HG02981 (cell line): ENCODE measurements around the gene ANKRD11.

ENCODE experiments used
- ATAC-seq: cut with Tn5 transposase; IDR thresholded peaks from one replicate; pipeline ENCODE4 v1.9.1; 2021; ENCODE audit warnings: mild to moderate bottlenecking, moderate library complexity; ENCODE audit not compliant: unreplicated experiment

Gene ANKRD11

DNA sequence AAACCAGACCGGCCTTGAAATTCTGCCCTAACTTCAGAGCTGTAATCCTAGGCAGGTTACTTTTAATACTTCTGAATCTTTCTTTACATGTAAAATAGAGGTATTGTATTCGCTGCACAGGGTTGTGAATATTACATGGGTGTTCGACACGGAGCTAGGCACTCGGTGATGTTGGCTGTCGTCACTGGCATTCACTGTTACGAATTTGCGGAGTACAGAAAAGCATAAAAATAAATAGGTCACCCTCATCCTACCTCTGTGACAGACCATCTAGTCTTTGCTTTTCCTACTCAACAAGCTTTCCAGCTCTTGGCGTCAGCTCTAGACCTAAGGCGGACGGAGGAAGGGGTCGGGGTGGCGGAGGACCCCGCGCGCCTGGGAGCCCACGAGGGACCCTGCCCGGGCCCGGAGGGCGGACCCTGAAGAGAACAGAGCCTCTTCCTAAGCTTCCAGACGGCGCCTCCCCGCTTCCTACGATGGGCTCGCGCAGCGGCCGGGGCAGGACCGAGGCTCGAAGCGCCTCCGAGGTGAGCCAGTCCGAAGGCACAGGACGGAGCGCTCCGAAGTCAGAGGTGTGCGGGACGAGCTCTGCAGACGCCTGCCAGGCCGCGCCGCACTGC, 17.0 kb upstream of the ANKRD11 start:
- ATAC-seq = peak; percentile 5

DNA sequence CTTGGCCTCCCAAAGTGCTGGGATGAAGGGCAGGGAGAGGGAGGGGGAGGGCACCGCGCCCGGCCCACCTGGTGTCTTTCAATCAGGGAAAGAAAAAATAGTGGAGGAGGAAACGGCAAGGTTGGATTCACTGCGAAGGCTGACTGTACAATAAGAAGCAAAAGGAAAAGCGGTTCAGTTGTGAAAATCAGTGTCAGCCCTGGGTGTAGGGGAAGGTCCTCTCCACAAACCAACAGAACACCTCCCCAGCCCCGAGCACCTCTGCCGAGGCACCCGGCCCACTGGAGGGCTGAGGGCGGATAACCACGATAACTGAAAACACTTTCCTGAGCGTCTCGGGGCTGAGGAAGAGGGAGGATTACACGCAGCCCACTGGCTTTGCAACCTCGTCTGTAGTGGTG, 16.4 kb upstream of the ANKRD11 start:
- ATAC-seq = no peak

DNA sequence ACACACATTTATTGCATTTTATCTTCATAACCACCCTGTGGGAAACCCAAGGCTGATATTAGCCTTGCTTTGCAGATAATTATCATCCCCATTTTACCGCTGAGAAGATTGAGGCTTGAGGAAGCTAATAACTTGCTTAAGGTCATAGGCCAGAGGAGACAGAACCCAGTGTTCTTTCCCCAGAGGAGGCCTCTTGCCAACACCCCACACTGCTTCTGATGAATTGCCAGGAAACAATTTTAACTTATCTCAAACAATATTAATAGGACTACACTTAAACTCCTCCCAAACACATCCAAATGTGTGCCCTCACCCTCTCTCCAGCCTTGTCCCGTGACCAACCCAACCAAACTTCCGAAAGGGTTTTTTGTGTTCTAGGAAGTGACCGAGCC, 15.7 kb upstream of the ANKRD11 start:
- no peak for ATAC-seq

DNA sequence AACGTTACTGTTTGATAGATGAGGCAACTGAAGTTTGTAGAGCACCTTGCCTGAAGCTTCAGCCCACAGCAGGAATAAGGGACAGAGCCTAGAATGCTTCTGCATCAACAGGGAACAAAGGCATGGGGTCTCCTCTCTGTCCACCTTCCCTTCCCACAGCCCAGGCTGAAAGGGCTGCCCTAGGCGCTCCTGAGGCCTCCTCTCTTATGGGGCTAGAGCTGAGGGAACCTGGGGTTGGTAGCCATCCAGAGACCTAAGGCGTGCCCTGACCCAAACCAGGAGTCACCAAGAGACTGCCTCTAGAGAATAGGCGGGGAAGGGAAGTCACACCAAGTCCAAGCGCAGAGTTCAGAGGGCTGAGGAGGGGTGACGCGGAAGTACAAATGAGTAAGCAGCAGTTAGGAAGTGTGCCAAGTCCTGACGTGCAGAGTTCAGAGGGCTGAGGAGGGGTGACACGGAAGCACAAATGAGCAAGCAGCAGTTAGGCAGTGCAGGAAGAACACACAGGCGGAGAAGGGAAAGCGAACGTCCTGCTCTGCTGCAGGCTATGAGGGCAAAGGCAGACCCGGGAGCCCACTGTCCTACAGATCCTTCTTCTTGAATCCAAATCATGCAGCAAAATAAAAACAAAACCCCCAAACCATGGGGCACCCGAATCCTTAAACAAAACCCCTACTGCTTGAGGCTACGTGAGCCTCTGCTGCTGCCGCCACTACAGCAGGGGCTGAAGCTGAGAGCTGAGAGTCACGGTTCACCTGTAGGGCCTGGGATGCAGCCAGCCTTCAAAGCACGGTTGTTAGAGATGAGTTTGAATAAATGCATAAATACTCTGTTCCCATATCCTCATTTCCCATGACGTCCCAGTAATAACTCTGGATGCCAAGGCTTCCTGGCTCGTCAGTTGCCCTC, 15.1 kb upstream of the ANKRD11 start:
- no peak for ATAC-seq

DNA sequence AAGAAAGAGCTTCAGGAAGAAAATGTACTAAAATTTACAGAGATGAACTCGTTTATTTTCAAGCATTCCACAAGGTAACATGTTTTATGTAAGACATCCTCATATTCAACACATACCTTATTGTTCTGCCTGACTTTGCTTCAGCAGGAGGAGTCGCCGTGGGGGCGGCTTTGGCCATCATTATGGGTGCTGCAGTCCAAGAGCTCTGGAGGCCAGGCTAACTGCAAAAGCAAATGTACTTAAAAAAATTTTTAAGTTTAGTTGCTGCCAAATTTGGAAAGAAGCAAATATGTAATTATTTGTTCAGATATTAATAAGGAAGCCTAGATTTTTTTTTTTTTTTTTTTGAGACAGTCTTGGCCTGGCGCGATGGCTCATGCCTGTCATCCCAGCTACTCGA, 13.7 kb upstream of the ANKRD11 start:
- no peak for ATAC-seq

DNA sequence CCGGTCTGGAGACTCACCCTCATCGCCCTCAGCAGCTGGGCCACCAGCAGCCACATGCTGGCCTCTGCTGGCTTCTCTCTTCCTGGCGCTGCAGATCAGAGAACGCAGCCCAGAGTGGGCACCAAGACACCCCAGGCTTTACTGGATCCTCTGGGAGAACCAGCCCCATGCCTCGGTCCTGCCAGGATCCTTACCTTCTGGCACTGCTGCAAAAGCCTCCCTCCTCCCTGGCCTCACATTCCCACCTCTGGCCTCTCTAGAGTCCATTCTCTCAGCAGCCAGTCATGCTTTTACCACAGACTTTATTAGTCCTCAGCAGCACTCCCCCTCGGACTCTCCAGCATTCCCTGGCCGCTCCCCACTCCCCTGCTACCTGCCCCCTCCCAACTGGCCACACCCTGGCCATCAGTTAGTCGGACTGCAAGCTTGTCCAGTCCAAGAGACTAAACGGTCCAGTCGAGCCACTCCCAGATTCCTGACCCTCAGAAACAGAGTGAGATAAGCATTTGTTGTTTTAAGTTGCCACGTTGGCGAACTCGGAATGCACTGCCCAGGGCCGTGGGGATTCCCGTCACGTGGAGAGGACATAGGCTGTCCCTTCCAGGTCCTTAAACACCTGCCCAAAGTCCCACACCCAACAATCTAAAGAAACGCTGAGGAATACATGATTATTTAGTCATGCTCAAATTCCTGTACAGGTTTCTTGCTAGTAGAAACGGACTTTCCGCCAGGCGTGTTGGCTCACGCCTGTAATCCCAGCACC, 11.9 kb upstream of the ANKRD11 start:
- no peak for ATAC-seq

DNA sequence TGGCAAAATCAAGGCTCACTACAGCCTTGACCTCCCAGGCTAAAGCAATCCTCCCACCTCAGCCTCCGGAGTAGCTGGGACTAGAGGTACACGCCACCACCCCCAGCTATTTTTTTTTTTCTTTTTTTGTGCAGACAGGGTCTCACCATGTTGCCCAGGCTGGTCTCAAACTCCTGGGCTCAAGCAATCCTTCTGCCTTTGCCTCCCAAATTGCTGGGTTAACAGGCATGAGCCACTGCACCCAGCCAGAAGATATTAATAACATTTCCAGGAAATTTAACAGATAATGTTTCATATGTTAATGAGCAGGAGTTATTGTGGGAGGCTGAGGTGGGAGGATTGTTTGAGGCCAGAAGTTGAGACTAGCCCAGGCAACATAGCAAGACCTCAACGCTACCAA, 9.4 kb upstream of the ANKRD11 start:
- ATAC-seq = no peak

DNA sequence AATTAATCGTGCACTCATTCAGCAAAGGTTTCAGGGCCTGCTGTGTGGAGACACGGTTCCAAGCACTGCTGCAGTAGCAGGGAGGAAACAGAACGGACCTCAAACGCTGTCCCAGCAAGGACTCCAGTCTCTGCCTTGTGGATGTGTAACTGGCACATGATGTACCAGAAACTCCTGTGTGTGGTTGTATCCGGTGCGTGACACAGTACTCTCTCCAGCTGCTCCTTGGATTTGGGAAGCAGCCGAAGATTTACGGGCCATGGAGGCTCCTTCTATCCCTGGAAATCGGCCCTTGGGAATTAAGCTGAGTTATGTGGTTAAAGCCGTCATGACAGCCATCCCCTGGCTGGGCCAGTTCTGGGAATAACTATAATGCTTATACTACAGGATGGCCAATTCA, 8.5 kb upstream of the ANKRD11 start:
- ATAC-seq = no peak

DNA sequence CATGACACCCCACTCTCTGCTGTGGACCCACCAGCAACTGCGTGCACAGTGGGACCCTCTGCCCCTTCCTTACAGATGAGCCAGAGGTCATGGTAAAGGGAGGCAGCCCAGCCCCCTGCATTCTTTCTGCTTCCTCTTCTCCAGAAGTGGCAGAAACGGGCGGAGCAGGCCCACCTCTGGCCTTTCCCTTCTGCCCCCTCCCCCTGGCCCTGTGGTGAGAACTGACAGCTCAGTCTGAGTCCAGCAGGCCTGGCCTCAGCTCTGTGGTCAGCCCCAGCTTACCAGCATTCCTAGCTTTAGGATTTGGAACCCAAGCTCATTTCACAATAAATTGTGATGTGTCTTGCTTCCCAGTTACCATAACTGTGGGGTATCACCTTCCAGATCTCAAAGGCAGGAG, 4.8 kb upstream of the ANKRD11 start:
- no peak for ATAC-seq

DNA sequence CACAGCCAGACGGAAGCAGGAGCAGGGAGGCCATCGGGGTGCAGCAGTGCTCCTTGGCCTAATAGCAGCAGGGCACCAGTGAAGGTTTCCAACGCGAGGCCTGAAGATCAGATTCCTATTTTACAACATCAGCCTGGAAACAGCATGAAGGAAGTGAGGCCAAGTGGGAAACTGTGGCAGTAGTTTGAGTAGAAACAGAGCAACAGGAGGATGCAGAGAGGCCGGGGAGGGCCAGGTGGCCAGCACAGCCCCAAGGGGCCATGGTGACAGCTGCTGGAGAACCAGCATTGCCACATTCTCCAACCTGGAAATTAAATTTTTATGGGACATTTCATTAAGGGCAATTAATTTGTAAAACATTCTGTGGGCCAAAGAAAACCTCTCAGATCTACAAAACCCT, 3.4 kb upstream of the ANKRD11 start:
- no peak for ATAC-seq

DNA sequence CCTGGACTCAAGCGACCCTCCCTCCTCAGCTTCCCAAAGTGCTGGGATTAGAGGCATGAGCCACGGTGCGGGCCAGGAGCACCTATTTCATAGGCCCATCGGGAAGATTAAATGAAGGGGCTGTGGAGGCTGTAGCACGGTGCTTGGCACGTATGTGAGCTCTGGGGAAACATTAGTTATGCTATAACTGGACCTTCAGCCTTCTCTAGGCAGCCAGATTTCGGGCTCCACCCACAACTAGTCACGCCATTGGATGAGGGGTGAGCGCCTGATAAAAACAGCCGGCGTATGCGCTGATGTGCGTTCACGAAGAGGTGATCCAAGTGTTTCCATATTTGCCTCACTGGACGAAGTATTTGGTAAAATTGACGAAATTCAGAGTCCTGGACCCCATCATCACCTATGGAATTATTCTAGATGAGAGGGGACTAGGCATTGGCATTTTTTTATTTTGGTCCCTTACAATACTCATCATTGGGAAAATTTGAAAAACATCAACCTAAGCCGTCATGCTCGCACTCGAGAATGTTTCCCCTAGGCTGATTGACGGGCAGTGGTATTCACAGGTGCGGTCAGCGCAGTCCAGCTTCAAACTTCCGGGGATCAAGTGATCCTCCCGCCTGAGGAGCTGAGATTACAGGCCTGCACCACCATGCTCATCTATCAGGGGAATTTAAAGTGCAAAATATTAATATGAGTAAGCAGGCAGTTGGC, 1.8 kb upstream of the ANKRD11 start:
- ATAC-seq = no peak

DNA sequence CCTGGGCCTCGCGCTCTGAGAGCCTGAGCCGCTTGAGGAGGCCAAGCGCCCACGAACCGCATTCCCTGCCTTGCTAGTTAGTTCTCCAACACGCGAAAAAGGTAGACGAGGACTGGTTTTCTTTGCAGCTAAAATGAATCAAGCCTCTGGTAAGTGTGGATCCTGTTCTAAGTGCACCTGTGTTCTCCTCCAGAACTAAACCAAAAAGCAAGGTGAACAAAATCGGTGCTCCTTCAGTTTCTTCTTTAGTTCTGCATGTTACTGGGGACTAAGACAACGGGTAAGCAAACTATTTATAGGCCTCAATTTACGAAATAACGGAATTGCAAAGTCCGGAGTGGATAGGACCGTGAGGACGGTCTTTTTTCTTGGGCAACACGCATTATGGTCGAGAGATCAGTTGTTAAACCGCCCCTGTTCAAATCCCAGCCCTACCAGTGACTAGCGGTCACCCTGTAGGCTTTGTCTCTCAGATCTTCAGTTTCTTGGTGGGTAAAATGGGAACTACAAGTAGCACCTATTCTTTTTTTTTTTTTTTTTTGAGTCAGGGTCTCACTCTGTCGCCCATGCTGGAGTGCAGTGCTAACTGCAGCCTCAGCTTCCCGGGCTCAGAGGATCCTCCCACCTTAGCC, 993 bp upstream of the ANKRD11 start:
- no peak for ATAC-seq

DNA sequence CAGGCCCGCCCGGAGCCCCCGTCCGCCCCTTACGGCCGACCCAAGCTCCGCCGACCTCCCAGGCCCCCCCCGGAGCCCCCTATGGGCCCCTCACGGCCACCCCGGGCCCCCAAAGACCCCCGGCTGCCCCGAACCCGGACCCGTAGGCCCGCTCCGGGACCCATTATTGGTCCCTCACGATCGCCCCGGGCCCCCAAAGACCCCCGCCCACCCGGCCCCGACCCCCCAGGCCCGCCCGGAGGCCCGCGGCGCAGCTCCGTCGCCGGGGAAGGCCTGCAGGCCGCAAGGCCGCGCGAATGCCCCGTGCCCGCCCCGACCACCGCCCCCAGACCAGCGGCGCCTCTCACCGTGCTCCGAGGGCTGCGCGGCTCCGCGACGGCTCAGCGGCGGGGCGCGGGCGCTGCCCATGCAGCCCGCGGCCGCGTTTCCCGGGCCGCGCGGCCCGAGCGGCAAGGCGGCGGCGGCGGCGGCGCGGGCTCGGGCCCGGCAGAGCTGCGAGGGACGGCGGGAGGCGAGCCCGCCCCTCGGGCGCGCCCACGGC, 393 bp downstream of the ANKRD11 start:
- ATAC-seq = no peak

DNA sequence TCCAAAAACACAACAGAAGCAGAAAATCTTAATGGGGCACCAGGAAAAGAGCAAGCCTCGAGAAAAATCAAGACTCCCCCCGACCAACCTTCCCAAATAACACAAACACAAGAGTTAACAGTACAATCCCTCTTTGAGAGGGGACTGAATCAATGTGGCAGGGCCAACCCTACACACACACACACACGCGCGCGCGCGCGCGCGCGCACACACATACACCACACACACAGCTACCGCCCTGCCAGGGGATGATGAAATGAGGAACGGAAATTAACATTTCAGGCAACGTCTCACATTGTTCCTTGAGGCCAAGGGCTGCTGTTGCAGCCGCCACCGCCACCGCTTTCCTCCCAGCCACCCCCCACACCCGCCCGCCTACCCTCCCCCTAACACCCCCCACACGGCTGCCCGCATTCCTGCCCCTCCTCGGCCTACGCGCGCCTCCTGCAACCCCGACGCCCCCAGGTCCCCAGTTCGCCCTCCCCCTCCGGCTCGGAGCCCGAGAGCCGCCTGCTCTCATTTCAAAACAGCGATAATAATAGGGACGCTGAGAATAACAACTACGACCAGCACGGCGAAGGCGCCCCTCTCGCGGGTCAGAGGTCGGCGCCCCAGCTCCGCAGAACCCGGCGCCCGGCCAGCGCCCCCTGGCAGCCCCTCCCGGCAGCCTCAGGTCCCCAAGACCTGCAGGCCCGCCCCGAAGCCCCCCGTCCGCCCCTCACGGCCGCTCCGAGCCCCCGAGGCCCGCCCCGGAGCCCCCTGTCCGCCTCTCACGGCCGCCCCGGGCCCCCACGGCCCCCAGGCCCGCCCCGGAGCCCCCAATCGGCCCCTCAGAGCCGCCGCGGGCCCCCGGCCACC, 1.1 kb downstream of the ANKRD11 start:
- ATAC-seq = peak; percentile 24

DNA sequence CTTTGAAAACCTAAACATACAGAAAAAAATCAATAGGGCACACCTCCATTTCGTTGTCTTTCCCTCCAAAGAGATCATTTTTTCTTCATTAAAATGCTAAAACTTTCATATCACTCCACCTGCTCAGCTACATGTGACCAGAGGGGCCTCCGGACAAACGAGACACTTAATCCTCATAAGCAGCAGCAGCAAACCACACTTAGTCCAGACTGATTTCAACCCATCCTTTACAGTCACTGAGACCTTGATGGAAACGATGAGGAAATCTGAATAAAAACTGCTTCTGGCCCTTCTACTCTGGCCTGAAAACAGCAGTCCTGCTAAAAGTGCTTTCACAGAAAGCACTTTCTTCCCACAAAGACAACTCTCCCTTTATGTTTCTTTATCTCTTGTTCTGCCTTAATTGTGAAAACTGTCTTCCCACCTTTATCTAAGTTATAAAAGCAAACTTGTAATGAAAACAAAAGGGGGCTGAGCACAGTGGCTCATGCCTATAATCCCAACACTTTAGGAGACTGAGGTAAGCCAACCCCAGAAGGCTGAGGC, 4.6 kb downstream of the ANKRD11 start:
- no peak for ATAC-seq

DNA sequence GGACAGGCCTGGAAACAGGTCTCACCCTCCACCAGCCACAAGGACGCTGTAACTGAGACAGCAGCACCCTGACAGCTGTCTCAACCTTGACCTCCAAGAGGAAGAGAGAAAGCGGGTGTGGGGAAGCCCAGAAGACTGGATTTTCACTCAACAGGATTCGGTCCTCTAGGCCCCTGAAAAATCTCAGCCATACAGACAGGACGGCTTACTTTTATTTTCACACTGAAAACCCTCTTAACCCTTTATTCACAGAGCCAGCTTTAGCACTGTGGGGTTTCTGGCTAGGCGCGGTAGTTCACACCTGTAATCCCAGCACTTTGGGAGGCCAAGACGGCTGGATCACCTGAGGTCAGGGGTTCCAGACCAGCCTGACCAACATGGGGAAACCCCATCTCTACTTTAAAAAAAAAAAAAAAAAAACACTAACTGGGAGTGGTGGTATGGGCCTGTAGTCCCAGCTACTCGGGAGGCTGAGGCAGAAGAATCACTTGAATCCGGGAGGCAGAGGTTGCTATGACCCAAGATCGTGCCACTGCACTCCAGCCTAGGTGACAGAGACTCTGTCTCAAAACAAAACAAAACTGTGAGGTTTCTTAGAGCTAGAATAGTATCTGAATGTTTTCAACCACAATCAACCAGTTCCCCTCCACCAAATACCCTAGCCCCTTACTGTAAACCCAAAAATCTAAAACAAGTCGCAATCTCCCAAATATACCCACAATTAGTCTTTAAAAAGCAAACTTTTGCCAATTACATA, 5.3 kb downstream of the ANKRD11 start:
- peak; percentile 49 for ATAC-seq

DNA sequence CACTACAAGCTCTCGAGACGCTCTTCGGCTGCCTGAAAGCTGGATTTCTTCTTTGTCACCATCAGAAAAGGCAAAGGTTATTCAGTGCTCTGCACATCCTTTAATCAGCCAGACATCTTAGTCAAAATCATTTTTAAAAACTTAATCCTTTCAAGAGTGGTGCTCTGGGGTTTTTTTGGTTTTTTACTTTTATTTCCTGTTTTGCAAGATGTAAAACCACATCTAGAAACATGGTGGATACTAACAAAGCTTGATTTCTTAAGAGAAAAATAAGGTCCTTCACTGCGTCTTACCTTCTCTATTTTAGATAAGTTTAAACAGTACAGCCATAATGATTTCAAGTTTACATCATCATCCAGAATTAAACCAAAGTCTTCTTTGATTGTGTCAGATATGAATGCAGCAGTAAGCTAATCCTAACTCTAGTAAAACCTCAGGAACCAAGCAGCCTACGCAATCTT, 6.3 kb downstream of the ANKRD11 start:
- ATAC-seq = no peak

DNA sequence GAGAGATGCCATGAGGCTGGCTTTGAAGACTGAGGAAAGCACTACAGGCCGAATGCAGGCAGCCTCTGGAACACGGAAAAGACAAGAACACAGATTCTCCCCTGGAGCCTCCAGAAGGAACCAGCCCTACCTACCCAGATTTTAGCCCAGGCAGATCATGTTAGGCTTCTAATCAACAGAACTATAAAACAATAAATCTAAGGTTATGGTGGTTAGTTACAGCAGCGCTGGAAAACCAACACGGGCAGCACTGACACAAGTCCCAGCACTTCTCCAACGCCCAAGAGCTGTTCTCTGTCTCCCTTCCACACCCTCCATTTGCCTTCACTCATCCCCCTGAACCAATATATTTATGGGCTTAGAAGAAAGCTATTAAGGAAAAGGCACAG, 7.5 kb downstream of the ANKRD11 start:
- ATAC-seq = no peak
